ENCODE results near the gene ZBTB17.

ZBTB17 gene

GRCh38 chr1:15945011-15945831 is 30.7 kb downstream of the ZBTB17 start:
- DNase-seq: no peak

- no peak for DNase-seq
These were observed 31.4 kb downstream of the ZBTB17 start for GRCh38 chr1:15944308-15945010.

GRCh38 chr1:15943992-15944307 is 32.0 kb downstream of the ZBTB17 start:
- no peak for DNase-seq

GRCh38 chr1:15943328-15943991 is 32.4 kb downstream of the ZBTB17 start:
- DNase-seq: no peak

- DNase-seq: no peak
These were observed 33.1 kb downstream of the ZBTB17 start for GRCh38 chr1:15942661-15943327.

GRCh38 chr1:15941899-15942660 is 33.8 kb downstream of the ZBTB17 start:
- DNase-seq: no peak

- DNase-seq: no peak
These were observed 34.7 kb downstream of the ZBTB17 start for GRCh38 chr1:15941044-15941840.

GRCh38 chr1:15940110-15941043 is 35.5 kb downstream of the ZBTB17 start:
- no peak for DNase-seq

- no peak for DNase-seq
These were observed 36.5 kb downstream of the ZBTB17 start for GRCh38 chr1:15939181-15940109.

- no peak for DNase-seq
These were observed 37.2 kb downstream of the ZBTB17 start for GRCh38 chr1:15938628-15939161.

- no peak for DNase-seq
These were observed 38.2 kb downstream of the ZBTB17 start for GRCh38 chr1:15937706-15938168.

- no peak for DNase-seq
These were observed 38.8 kb downstream of the ZBTB17 start for GRCh38 chr1:15937146-15937545.

- DNase-seq: no peak
These were observed 39.9 kb downstream of the ZBTB17 start for GRCh38 chr1:15936025-15936424.

GRCh38 chr1:15935056-15935950 is 40.6 kb downstream of the ZBTB17 start:
- DNase-seq: no peak

- DNase-seq: no peak
These were observed 41.5 kb downstream of the ZBTB17 start for GRCh38 chr1:15934211-15935055.

- DNase-seq: no peak
These were observed 42.2 kb downstream of the ZBTB17 start for GRCh38 chr1:15933684-15934083.

- DNase-seq: no peak
These were observed 43.3 kb downstream of the ZBTB17 start for GRCh38 chr1:15932612-15933011.
